ENCODE measurements around the gene CCDC78. TPM values are rescaled to one million over a fixed set of nuclear protein-coding genes. Genes with fewer than 3 reads are reported as not detected.

The CCDC78 gene
- total RNA-seq, 1 experiment from 2014 or later = 20.2 TPM

DNA sequence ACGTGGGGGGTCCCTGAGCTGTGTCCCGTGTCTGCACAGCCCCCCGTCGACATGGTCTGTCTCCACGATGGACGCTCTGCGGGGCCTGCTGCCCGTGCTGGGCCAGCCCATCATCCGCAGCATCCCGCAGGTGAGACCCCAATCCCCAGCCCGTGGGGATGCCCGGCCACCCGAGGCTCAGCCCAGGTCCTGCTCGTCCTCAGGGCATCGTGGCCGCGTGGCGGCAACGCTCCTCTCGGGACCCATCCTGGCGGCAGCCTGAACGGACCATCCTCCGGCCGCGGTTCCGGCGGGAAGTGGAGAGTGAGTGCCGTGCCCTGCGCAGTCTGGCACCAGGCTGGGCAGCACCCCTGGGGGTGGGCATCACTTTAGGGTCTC is 39.2 kb upstream of the CCDC78 start:
- ATAC-seq (no peak), DNase-seq (ENCODE audit: low spot score) (no peak)
- Mint-ChIP-seq H3K4me1 (no peaks in the 10 kb centered on the region), H3K36me3 (no peaks in the 10 kb centered on the region), H3K27ac (no peak overlapping the region), H3K27me3 (ENCODE audit: low read depth) (no peaks in the 10 kb centered on the region), H3K4me3 (no peak overlapping the region), H3K9me3 (no peaks in the 10 kb centered on the region)
- POLR2A ChIA-PET = no interaction called here
- CTCF ChIA-PET = interaction anchor here (1.4 kb wide), 1 partner anchor 22 kb away, joined by 4 read pairs; no protein-coding TSS in a partner anchor
- TF ChIP-seq RELA (CRISPR knock-in tag; IDR thresholded peaks at IDR 0.05; ENCODE audit: borderline replicate concordance) (no peak), SOX15 (CRISPR knock-in tag; IDR thresholded peaks at IDR 0.05) (no peak), FOXP1 (CRISPR knock-in tag; IDR thresholded peaks at IDR 0.05; ENCODE audit: borderline replicate concordance) (no peak), ZNF219 (CRISPR knock-in tag; IDR thresholded peaks at IDR 0.05; ENCODE audit: borderline replicate concordance) (no peak), MXD4 (CRISPR knock-in tag; IDR thresholded peaks at IDR 0.05; ENCODE audit: borderline replicate concordance) (no peak), ELF4 (CRISPR knock-in tag; IDR thresholded peaks at IDR 0.05; ENCODE audit: low read depth) (no peak)
- TF ChIP-seq, protein P1, sequence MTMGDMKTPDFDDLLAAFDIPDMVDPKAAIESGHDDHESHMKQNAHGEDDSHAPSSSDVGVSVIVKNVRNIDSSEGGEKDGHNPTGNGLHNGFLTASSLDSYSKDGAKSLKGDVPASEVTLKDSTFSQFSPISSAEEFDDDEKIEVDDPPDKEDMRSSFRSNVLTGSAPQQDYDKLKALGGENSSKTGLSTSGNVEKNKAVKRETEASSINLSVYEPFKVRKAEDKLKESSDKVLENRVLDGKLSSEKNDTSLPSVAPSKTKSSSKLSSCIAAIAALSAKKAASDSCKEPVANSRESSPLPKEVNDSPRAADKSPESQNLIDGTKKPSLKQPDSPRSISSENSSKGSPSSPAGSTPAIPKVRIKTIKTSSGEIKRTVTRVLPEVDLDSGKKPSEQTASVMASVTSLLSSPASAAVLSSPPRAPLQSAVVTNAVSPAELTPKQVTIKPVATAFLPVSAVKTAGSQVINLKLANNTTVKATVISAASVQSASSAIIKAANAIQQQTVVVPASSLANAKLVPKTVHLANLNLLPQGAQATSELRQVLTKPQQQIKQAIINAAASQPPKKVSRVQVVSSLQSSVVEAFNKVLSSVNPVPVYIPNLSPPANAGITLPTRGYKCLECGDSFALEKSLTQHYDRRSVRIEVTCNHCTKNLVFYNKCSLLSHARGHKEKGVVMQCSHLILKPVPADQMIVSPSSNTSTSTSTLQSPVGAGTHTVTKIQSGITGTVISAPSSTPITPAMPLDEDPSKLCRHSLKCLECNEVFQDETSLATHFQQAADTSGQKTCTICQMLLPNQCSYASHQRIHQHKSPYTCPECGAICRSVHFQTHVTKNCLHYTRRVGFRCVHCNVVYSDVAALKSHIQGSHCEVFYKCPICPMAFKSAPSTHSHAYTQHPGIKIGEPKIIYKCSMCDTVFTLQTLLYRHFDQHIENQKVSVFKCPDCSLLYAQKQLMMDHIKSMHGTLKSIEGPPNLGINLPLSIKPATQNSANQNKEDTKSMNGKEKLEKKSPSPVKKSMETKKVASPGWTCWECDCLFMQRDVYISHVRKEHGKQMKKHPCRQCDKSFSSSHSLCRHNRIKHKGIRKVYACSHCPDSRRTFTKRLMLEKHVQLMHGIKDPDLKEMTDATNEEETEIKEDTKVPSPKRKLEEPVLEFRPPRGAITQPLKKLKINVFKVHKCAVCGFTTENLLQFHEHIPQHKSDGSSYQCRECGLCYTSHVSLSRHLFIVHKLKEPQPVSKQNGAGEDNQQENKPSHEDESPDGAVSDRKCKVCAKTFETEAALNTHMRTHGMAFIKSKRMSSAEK (CRISPR knock-in tag; IDR thresholded peaks at IDR 0.05; ENCODE audit: borderline replicate concordance) = no peak
- TF ChIP-seq, protein P2, sequence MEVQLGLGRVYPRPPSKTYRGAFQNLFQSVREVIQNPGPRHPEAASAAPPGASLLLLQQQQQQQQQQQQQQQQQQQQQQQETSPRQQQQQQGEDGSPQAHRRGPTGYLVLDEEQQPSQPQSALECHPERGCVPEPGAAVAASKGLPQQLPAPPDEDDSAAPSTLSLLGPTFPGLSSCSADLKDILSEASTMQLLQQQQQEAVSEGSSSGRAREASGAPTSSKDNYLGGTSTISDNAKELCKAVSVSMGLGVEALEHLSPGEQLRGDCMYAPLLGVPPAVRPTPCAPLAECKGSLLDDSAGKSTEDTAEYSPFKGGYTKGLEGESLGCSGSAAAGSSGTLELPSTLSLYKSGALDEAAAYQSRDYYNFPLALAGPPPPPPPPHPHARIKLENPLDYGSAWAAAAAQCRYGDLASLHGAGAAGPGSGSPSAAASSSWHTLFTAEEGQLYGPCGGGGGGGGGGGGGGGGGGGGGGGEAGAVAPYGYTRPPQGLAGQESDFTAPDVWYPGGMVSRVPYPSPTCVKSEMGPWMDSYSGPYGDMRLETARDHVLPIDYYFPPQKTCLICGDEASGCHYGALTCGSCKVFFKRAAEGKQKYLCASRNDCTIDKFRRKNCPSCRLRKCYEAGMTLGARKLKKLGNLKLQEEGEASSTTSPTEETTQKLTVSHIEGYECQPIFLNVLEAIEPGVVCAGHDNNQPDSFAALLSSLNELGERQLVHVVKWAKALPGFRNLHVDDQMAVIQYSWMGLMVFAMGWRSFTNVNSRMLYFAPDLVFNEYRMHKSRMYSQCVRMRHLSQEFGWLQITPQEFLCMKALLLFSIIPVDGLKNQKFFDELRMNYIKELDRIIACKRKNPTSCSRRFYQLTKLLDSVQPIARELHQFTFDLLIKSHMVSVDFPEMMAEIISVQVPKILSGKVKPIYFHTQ (CRISPR knock-in tag; IDR thresholded peaks at IDR 0.05) = no peak
- TF ChIP-seq, protein P3, sequence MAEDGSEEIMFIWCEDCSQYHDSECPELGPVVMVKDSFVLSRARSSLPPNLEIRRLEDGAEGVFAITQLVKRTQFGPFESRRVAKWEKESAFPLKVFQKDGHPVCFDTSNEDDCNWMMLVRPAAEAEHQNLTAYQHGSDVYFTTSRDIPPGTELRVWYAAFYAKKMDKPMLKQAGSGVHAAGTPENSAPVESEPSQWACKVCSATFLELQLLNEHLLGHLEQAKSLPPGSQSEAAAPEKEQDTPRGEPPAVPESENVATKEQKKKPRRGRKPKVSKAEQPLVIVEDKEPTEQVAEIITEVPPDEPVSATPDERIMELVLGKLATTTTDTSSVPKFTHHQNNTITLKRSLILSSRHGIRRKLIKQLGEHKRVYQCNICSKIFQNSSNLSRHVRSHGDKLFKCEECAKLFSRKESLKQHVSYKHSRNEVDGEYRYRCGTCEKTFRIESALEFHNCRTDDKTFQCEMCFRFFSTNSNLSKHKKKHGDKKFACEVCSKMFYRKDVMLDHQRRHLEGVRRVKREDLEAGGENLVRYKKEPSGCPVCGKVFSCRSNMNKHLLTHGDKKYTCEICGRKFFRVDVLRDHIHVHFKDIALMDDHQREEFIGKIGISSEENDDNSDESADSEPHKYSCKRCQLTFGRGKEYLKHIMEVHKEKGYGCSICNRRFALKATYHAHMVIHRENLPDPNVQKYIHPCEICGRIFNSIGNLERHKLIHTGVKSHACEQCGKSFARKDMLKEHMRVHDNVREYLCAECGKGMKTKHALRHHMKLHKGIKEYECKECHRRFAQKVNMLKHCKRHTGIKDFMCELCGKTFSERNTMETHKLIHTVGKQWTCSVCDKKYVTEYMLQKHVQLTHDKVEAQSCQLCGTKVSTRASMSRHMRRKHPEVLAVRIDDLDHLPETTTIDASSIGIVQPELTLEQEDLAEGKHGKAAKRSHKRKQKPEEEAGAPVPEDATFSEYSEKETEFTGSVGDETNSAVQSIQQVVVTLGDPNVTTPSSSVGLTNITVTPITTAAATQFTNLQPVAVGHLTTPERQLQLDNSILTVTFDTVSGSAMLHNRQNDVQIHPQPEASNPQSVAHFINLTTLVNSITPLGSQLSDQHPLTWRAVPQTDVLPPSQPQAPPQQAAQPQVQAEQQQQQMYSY (CRISPR knock-in tag; IDR thresholded peaks at IDR 0.05) = no peak
- TF ChIP-seq, protein P4, sequence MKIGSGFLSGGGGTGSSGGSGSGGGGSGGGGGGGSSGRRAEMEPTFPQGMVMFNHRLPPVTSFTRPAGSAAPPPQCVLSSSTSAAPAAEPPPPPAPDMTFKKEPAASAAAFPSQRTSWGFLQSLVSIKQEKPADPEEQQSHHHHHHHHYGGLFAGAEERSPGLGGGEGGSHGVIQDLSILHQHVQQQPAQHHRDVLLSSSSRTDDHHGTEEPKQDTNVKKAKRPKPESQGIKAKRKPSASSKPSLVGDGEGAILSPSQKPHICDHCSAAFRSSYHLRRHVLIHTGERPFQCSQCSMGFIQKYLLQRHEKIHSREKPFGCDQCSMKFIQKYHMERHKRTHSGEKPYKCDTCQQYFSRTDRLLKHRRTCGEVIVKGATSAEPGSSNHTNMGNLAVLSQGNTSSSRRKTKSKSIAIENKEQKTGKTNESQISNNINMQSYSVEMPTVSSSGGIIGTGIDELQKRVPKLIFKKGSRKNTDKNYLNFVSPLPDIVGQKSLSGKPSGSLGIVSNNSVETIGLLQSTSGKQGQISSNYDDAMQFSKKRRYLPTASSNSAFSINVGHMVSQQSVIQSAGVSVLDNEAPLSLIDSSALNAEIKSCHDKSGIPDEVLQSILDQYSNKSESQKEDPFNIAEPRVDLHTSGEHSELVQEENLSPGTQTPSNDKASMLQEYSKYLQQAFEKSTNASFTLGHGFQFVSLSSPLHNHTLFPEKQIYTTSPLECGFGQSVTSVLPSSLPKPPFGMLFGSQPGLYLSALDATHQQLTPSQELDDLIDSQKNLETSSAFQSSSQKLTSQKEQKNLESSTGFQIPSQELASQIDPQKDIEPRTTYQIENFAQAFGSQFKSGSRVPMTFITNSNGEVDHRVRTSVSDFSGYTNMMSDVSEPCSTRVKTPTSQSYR (CRISPR knock-in tag; IDR thresholded peaks at IDR 0.05) = no peak

DNA sequence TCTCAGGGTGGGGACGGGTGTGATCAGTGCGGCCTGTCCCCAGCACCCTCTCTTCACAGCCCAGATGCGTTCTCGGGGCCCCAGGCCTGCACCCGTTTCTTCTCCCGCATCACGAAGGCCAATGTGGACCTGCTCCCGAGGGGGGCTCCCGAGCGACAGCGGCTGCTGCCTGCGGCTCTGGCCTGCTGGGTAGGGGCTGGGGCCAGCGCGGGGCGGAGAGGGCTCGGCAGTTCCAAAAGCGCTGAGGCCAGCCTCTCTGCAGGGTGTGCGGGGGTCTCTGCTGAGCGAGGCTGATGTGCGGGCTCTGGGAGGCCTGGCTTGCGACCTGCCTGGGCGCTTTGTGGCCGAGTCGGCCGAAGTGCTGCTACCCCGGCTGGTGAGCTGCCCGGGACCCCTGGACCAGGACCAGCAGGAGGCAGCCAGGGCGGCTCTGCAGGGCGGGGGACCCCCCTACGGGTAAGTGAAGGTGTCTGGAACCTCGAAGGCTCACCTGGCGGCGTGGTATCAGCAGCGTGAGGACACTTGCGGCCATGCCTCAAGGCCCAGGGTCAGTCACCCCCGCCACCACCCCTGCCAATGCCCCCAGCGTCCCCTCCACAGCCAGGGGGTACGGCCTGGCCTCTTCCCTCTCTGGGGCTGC is 38.7 kb upstream of the CCDC78 start:
- H3K4me3 Mint-ChIP-seq = no peak overlapping the region
- CTCF ChIA-PET = no interaction called here
- no peaks in the 10 kb centered on the region for H3K4me1 Mint-ChIP-seq
- ATAC-seq = no peak
- no peaks in the 10 kb centered on the region for H3K9me3 Mint-ChIP-seq
- POLR2A ChIA-PET = no interaction called here
- H3K27ac Mint-ChIP-seq = no peak overlapping the region
- no peak for DNase-seq (ENCODE audit: low spot score)
- no peaks in the 10 kb centered on the region for H3K36me3 Mint-ChIP-seq
- no peaks in the 10 kb centered on the region for H3K27me3 Mint-ChIP-seq (ENCODE audit: low read depth)
- TF ChIP-seq, protein P5, sequence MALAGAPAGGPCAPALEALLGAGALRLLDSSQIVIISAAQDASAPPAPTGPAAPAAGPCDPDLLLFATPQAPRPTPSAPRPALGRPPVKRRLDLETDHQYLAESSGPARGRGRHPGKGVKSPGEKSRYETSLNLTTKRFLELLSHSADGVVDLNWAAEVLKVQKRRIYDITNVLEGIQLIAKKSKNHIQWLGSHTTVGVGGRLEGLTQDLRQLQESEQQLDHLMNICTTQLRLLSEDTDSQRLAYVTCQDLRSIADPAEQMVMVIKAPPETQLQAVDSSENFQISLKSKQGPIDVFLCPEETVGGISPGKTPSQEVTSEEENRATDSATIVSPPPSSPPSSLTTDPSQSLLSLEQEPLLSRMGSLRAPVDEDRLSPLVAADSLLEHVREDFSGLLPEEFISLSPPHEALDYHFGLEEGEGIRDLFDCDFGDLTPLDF (CRISPR knock-in tag; IDR thresholded peaks at IDR 0.05) = no peak
- TF ChIP-seq NFE2L1 (CRISPR knock-in tag; IDR thresholded peaks at IDR 0.05) (no peak), CREB1 (CRISPR knock-in tag; IDR thresholded peaks at IDR 0.05) (no peak), ZNF121 (CRISPR knock-in tag; IDR thresholded peaks at IDR 0.05) (no peak), EMX1 (CRISPR knock-in tag; IDR thresholded peaks at IDR 0.05) (no peak), ZNF671 (CRISPR knock-in tag; IDR thresholded peaks at IDR 0.05) (no peak), SMAD4 (CRISPR knock-in tag; IDR thresholded peaks at IDR 0.05) (no peak), GABPB1 (CRISPR knock-in tag; IDR thresholded peaks at IDR 0.05) (no peak), GRHL2 (CRISPR knock-in tag; IDR thresholded peaks at IDR 0.05; ENCODE audit: insufficient replicate concordance, severe bottlenecking) (no peak)
- TF ChIP-seq, protein P6, sequence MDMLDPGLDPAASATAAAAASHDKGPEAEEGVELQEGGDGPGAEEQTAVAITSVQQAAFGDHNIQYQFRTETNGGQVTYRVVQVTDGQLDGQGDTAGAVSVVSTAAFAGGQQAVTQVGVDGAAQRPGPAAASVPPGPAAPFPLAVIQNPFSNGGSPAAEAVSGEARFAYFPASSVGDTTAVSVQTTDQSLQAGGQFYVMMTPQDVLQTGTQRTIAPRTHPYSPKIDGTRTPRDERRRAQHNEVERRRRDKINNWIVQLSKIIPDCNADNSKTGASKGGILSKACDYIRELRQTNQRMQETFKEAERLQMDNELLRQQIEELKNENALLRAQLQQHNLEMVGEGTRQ (CRISPR knock-in tag; IDR thresholded peaks at IDR 0.05) = no peak

Data from WTC11 (cell line).